ENCODE results near the gene INO80.

DNA sequence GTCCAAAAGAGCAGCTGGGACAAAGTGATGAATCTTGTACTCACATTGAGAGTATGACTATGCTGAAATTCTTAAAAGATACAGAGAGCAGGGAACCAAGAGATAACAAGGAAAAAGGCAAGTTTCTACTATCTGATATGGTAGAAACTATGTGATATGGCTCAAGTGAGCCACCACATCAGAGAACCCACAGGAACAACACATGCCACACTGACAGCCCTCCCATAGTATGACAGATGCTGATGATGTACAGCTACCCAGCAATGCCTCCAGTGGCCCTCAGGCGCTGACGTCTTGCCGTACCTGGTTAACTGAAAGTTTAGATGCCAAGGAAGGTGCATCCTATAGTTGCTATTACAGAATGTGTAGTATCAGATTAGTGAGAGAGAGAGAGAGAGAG is 120.4 kb downstream of the INO80 start:
- TF ChIP-seq, protein P1, sequence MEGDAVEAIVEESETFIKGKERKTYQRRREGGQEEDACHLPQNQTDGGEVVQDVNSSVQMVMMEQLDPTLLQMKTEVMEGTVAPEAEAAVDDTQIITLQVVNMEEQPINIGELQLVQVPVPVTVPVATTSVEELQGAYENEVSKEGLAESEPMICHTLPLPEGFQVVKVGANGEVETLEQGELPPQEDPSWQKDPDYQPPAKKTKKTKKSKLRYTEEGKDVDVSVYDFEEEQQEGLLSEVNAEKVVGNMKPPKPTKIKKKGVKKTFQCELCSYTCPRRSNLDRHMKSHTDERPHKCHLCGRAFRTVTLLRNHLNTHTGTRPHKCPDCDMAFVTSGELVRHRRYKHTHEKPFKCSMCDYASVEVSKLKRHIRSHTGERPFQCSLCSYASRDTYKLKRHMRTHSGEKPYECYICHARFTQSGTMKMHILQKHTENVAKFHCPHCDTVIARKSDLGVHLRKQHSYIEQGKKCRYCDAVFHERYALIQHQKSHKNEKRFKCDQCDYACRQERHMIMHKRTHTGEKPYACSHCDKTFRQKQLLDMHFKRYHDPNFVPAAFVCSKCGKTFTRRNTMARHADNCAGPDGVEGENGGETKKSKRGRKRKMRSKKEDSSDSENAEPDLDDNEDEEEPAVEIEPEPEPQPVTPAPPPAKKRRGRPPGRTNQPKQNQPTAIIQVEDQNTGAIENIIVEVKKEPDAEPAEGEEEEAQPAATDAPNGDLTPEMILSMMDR (IDR thresholded peaks at IDR 0.05; ENCODE audit: low read depth, low read length), result no peak
- no peak for TF ChIP-seq EZH2phosphoT487 (IDR thresholded peaks at IDR 0.05; ENCODE audit: low read depth)
